Neutrophil (primary cell): ENCODE data around the gene SLC16A1.

Experiments
- H3K27ac ChIP-seq: fragments of 200-600 bp; sonication (generic); 2 replicates; pipeline ENCODE4 v1.5.1; 2016; ENCODE audit warnings: mild to moderate bottlenecking, moderate library complexity
- H3K27me3 ChIP-seq: fragments of 200-600 bp; sonication (generic); 2 replicates; pipeline ENCODE4 v1.6.0; 2016; ENCODE audit warnings: mild to moderate bottlenecking
- H3K36me3 ChIP-seq: fragments of 200-600 bp; sonication (generic); 2 replicates; pipeline ENCODE4 v1.5.1; 2017
- H3K4me1 ChIP-seq, 2 experiments: fragments of 200-600 bp in 1 of 2; sonication (generic) in 1 of 2; 1 replicate in 1 of 2; 2 replicates in 1 of 2; pipeline versions ENCODE4 v1.5.1 to v1.6.1; 2013 to 2016; ENCODE audit warnings: low read depth in 1 of 2, low read length in 1 of 2, mild to moderate bottlenecking in 1 of 2, moderate library complexity in 1 of 2; ENCODE audit not compliant: control insufficient read depth in 1 of 2, insufficient read depth in 1 of 2
- H3K4me3 ChIP-seq, 2 experiments: fragments of 200-600 bp in 1 of 2; sonication (generic) in 1 of 2; 1 replicate in 1 of 2; 2 replicates in 1 of 2; pipeline ENCODE4 v1.5.1; 2013 to 2016; ENCODE audit warnings: low read depth in 1 of 2, low read length in 1 of 2, mild to moderate bottlenecking in 1 of 2, moderate library complexity in 1 of 2
- H3K9me3 ChIP-seq: fragments of 200-600 bp; sonication (generic); 2 replicates; pipeline ENCODE4 v1.5.1; 2016
- CTCF ChIP-seq: fragments of 200-600 bp; sonication (generic); IDR thresholded peaks from 2 replicates; pipeline ENCODE4 v1.5.1; 2016; ENCODE audit warnings: antibody characterized with exemption

SLC16A1 gene

GRCh38 chr1:112954017-112954650 lies 1.9 kb downstream of the SLC16A1 start:
- Histone ChIP-seq H3K36me3 (no peaks in the 10 kb centered on the region), H3K27me3 (peaks cover 52% of the 10 kb centered on the region), H3K4me3 (no peak overlapping the region), H3K9me3 (no peaks in the 10 kb centered on the region), H3K27ac (no peak overlapping the region), H3K4me1 (peaks cover 16 to 19% of the 10 kb centered on the region in 2 experiments)
- TF ChIP-seq CTCF: no peak

- peaks cover 5% of the 10 kb centered on the region in 2 experiments for H3K4me1 ChIP-seq
- no peaks in the 10 kb centered on the region for H3K9me3 ChIP-seq
- H3K27me3 ChIP-seq: peaks cover 24% of the 10 kb centered on the region
- no peak for TF ChIP-seq CTCF
- H3K27ac ChIP-seq: no peak overlapping the region
- no peak overlapping the region for H3K4me3 ChIP-seq
- no peaks in the 10 kb centered on the region for H3K36me3 ChIP-seq
Measured at GRCh38 chr1:112950426-112950825, 5.6 kb downstream of the SLC16A1 start.

- Histone ChIP-seq H3K4me1 (no peaks in the 10 kb centered on the region), H3K36me3 (no peaks in the 10 kb centered on the region)
- TF ChIP-seq CTCF: no peak
Measured at GRCh38 chr1:112946683-112947082, 9.3 kb downstream of the SLC16A1 start.

GRCh38 chr1:112939810-112940209 lies 16.2 kb downstream of the SLC16A1 start:
- TF ChIP-seq CTCF: no peak
- no peaks in the 10 kb centered on the region for H3K4me1 ChIP-seq
- no peak overlapping the region for H3K27ac ChIP-seq
- H3K9me3 ChIP-seq: no peaks in the 10 kb centered on the region
- no peak overlapping the region for H3K4me3 ChIP-seq
- H3K36me3 ChIP-seq: no peaks in the 10 kb centered on the region
- H3K27me3 ChIP-seq: no peaks in the 10 kb centered on the region

More at GRCh38 chr1:112946683-112947082, 9.3 kb downstream of the SLC16A1 start:
- Histone ChIP-seq H3K9me3 (no peaks in the 10 kb centered on the region), H3K27me3 (no peaks in the 10 kb centered on the region), H3K4me3 (no peak overlapping the region), H3K27ac (no peak overlapping the region)

- no peaks in the 10 kb centered on the region for H3K27me3 ChIP-seq
- no peaks in the 10 kb centered on the region for H3K36me3 ChIP-seq
- H3K4me3 ChIP-seq: no peak overlapping the region
- no peak overlapping the region for H3K27ac ChIP-seq
- H3K4me1 ChIP-seq: no peaks in the 10 kb centered on the region
- no peaks in the 10 kb centered on the region for H3K9me3 ChIP-seq
- TF ChIP-seq CTCF: no peak
Measured at GRCh38 chr1:112938210-112938609, 17.8 kb downstream of the SLC16A1 start.

- H3K4me3 ChIP-seq: no peak overlapping the region
- H3K27ac ChIP-seq: no peak overlapping the region
- no peaks in the 10 kb centered on the region for H3K36me3 ChIP-seq
- H3K9me3 ChIP-seq: no peaks in the 10 kb centered on the region
- no peak for TF ChIP-seq CTCF
- no peaks in the 10 kb centered on the region for H3K4me1 ChIP-seq
- H3K27me3 ChIP-seq: no peaks in the 10 kb centered on the region
Measured at GRCh38 chr1:112937495-112937894, 18.5 kb downstream of the SLC16A1 start.
